Smooth muscle cell (in vitro differentiated cells): Measurements from ENCODE around the gene DNAH6. TPM values are rescaled to one million over a fixed set of nuclear protein-coding genes. Genes with fewer than 3 reads are reported as not detected.

Experiments used
- DNase-seq: peaks from one replicate; lab custom pipeline; 2025; ENCODE audit not compliant: unreplicated experiment; lab: John Stamatoyannopoulos, UW
- H2AFZ ChIP-seq: fragments of 200-600 bp; sonication (generic); 2 replicates; pipeline ENCODE4 v1.6.0; 2016; ENCODE audit warnings: antibody characterized with exemption, low read depth, mild to moderate bottlenecking
- H3F3A ChIP-seq: fragments of 200-600 bp; sonication (generic); 2 replicates; pipeline ENCODE4 v1.6.0; 2017; ENCODE audit warnings: antibody characterized with exemption, low read depth
- H3K27ac ChIP-seq: fragments of 200-600 bp; sonication (generic); 2 replicates; pipeline ENCODE4 v1.5.1; 2016; ENCODE audit warnings: low read depth, mild to moderate bottlenecking
- H3K27me3 ChIP-seq: fragments of 200-600 bp; sonication (generic); 2 replicates; pipeline ENCODE4 v1.6.1; 2016; ENCODE audit warnings: low read depth, mild to moderate bottlenecking
- H3K36me3 ChIP-seq: fragments of 200-600 bp; sonication (generic); 2 replicates; pipeline ENCODE4 v1.5.1; 2016; ENCODE audit warnings: low read depth
- H3K4me1 ChIP-seq: fragments of 200-600 bp; sonication (generic); 2 replicates; pipeline ENCODE4 v1.5.1; 2016; ENCODE audit warnings: low read depth
- H3K4me2 ChIP-seq: fragments of 200-600 bp; sonication (generic); 2 replicates; pipeline ENCODE4 v1.6.0; 2016; ENCODE audit warnings: mild to moderate bottlenecking
- H3K4me3 ChIP-seq: fragments of 200-600 bp; sonication (generic); 2 replicates; pipeline ENCODE4 v1.5.1; 2016; ENCODE audit warnings: mild to moderate bottlenecking
- H3K79me2 ChIP-seq: fragments of 200-600 bp; sonication (generic); 2 replicates; pipeline ENCODE4 v1.6.0; 2016; ENCODE audit warnings: low read depth, mild to moderate bottlenecking
- H3K9ac ChIP-seq: fragments of 200-600 bp; sonication (generic); 2 replicates; pipeline ENCODE4 v1.6.0; 2016; ENCODE audit warnings: low read depth
- H3K9me3 ChIP-seq: fragments of 200-600 bp; sonication (generic); replicated peaks from 2 replicates; pipeline ENCODE4 v1.5.1; 2016; ENCODE audit warnings: low read depth
- H4K20me1 ChIP-seq: fragments of 200-600 bp; sonication (generic); 2 replicates; pipeline ENCODE4 v1.6.0; 2016; ENCODE audit warnings: low read depth
- CTCF ChIP-seq: fragments of 200-600 bp; sonication (generic); IDR thresholded peaks from 2 replicates; pipeline ENCODE4 v1.5.1; 2017; ENCODE audit warnings: borderline replicate concordance, mild to moderate bottlenecking, antibody characterized with exemption; ENCODE audit not compliant: insufficient read depth, poor library complexity, severe bottlenecking
- WGBS: methylation state at CpG from one replicate; pipeline ENCODE4 v1.1.7; 2016; ENCODE audit warnings: low lambda C conversion rate; 5-methylcytosine and 5-hydroxymethylcytosine counted together
- polyA plus RNA-seq: library from polyadenylated mRNA; unstranded; fragments of >200 nt; fragmentation: Nextera tagmentation; extraction: Ambion mirVana; gene quantifications from 2 replicates; pipeline ENCODE4 v1.2.1, GENCODE V29; 2016
- total RNA-seq: library from RNA; depleted of rRNA; stranded (reverse); fragments of >200 nt; gene quantifications from 2 replicates; pipeline ENCODE4 v1.2.3, GENCODE V29; 2014

DNAH6 gene
- total and polyA plus RNA-seq, 2 experiments from 2014 or later = 0.27 to 0.96 TPM

- H3F3A ChIP-seq = no peaks in the 10 kb centered on the region
- no peak for DNase-seq
- H3K4me3 ChIP-seq = no peak overlapping the region
- H3K36me3 ChIP-seq = no peaks in the 10 kb centered on the region
- no peaks in the 10 kb centered on the region for H3K27me3 ChIP-seq
- no peak overlapping the region for H3K4me2 ChIP-seq
- WGBS = 74% methylated on average over 4 of the region's 4 CpGs
- TF ChIP-seq CTCF = no peak
- no peak overlapping the region for H3K9ac ChIP-seq
- H3K27ac ChIP-seq = no peak overlapping the region
- H4K20me1 ChIP-seq = no peaks in the 10 kb centered on the region
- no peaks in the 10 kb centered on the region for H3K79me2 ChIP-seq
- H3K4me1 ChIP-seq = no peaks in the 10 kb centered on the region
- H2AFZ ChIP-seq = no peak overlapping the region
- no peaks in the 10 kb centered on the region for H3K9me3 ChIP-seq
Observed at GRCh38 chr2:84474176-84474575, 42.1 kb upstream of the DNAH6 start.

- 44% methylated on average over 1 of the region's 1 CpG for WGBS
- no peak for DNase-seq
- H3K36me3 ChIP-seq = no peaks in the 10 kb centered on the region
- no peaks in the 10 kb centered on the region for H3K79me2 ChIP-seq
- TF ChIP-seq CTCF = no peak
- no peaks in the 10 kb centered on the region for H3F3A ChIP-seq
- no peak overlapping the region for H3K9ac ChIP-seq
- H2AFZ ChIP-seq = no peak overlapping the region
- H3K4me2 ChIP-seq = no peak overlapping the region
- H3K27me3 ChIP-seq = no peaks in the 10 kb centered on the region
- H3K27ac ChIP-seq = no peak overlapping the region
- no peaks in the 10 kb centered on the region for H3K4me1 ChIP-seq
- no peaks in the 10 kb centered on the region for H4K20me1 ChIP-seq
- H3K4me3 ChIP-seq = no peak overlapping the region
- H3K9me3 ChIP-seq = no peaks in the 10 kb centered on the region
Observed at GRCh38 chr2:84477886-84478285, 38.4 kb upstream of the DNAH6 start.

- H3K4me2 ChIP-seq = no peak overlapping the region
- H3K27me3 ChIP-seq = no peaks in the 10 kb centered on the region
- H3K9ac ChIP-seq = no peak overlapping the region
- H3K9me3 ChIP-seq = no peaks in the 10 kb centered on the region
- H3K4me3 ChIP-seq = no peak overlapping the region
- no peak overlapping the region for H2AFZ ChIP-seq
- no peaks in the 10 kb centered on the region for H3K79me2 ChIP-seq
- 82% methylated on average over 3 of the region's 3 CpGs for WGBS
- H3K36me3 ChIP-seq = no peaks in the 10 kb centered on the region
- H4K20me1 ChIP-seq = no peaks in the 10 kb centered on the region
- no peaks in the 10 kb centered on the region for H3K4me1 ChIP-seq
- no peaks in the 10 kb centered on the region for H3F3A ChIP-seq
- H3K27ac ChIP-seq = no peak overlapping the region
- no peak for TF ChIP-seq CTCF
- no peak for DNase-seq
Observed at GRCh38 chr2:84478867-84479266, 37.4 kb upstream of the DNAH6 start.

GRCh38 chr2:84481702-84482101 lies 34.6 kb upstream of the DNAH6 start:
- Histone ChIP-seq H3K9ac (no peak overlapping the region), H3K4me3 (no peak overlapping the region), H2AFZ (no peak overlapping the region), H3K4me1 (no peaks in the 10 kb centered on the region), H3F3A (no peaks in the 10 kb centered on the region), H3K27me3 (no peaks in the 10 kb centered on the region), H3K27ac (no peak overlapping the region), H4K20me1 (no peaks in the 10 kb centered on the region), H3K9me3 (no peaks in the 10 kb centered on the region), H3K4me2 (no peak overlapping the region), H3K79me2 (no peaks in the 10 kb centered on the region), H3K36me3 (no peaks in the 10 kb centered on the region)
- 54% methylated on average over 5 of the region's 5 CpGs for WGBS
- no peak for DNase-seq
- no peak for TF ChIP-seq CTCF
